Stimulated activated CD8-positive, alpha-beta memory T cell treated with anti-CD3 and anti-CD28 coated beads, Interleukin-4, amount 100 ng/mL, for 24 hours (primary cell): ENCODE data around the gene KRTAP10-3.
"Not testable (repeated sequence)": the region's sequence is repeated elsewhere in the genome, so short reads cannot be mapped to it uniquely, and the experiment has no call there.

ENCODE experiments used
- DNase-seq: peaks from one replicate; pipeline ENCODE4 v3.0.0-alpha.2; 2020; ENCODE audit warnings: low read depth

Gene KRTAP10-3

DNA sequence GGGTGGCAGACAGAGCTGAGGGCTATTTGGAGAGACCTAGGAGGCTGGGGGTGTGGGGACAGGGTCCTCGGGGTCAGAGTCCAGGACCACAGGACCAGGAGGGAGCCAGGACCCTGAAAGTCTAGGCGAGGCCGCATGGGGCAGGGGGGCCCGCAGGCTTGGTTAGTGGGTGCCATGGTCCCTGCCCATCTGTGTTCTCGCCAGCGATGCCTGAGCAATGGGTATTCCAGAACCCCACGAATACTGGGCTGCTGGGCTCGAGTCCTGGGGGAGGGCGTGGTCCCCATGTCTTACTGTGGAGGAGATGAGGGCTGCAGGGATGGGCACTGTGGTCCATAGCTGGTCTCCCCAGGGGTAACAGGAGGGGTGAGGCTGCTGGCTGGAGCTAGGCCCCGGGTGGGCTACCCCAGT, 31.7 kb upstream of the KRTAP10-3 start:
- no peak for DNase-seq

DNA sequence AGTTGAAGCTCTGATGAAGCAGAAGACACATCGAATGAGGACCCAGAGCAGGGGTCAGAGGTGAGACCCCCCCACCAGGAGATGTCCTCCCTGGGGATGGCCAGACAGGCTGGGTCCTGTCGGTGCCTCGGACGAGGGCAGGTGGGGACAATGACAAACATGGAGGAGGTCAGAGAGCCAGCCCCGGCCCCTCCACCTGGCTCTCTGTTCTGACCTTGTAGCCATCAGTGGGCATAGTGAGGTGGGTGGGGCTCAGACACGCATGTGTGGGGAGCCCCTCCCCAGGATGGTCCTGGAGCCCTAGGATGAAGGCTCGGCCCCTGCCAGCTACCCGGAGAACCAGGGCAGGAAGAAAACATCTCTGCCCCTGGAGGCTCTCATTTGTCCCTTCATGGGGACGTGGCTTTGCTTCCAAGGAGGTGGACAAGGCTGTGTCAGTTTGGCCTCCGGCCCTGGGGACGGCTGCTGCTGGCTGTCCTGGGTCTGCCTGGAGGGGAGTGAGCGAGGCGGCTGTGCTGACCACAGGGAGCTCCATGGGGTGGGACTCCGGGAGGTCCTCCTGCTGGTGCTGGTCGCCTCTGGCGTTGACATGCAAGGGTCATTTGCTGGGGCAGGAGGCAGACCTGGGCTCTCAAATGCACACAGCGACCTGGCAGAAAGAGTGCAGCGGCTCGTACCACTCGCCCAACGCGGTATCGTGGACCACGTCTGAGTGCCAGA, 31.2 kb upstream of the KRTAP10-3 start:
- DNase-seq: no peak

DNA sequence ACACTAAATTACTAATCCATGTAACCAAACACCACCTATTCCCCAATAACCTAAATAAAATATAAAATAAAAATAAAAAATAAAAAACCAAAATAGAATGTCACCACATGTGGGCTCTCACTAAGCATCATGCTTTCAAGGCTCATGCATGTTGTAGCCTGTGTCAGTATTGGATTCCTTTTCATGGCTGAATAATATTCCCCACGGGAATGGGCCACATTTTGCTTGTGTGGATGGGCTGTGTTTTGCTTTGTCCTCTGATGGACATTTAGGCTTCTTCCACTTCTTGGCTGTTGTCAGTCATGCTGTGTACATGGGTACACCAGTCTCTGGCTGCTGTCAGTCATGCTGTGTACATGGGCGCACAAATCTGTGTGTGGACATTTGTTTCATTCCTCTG, 30.5 kb upstream of the KRTAP10-3 start:
- no peak for DNase-seq

DNA sequence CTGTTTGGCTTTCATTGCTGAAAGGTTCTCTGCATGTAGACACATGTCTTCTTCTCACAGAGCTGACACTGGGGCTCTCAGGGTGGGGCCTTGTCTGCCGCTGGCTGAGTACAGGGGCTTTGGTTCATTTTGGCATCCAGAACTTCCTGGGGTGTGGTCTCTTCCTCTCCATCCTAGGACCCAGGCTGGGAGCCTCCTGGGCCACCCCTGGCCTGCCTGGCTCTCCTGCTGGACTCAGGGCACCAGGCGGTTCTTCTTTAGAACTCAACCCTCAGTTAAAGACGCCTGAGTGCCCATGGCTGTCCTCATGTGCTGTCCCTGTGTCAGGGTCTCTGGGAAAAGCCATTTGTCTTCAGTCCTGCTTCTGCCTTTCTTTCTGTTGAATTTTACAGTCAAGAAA, 27.3 kb upstream of the KRTAP10-3 start:
- no peak for DNase-seq

DNA sequence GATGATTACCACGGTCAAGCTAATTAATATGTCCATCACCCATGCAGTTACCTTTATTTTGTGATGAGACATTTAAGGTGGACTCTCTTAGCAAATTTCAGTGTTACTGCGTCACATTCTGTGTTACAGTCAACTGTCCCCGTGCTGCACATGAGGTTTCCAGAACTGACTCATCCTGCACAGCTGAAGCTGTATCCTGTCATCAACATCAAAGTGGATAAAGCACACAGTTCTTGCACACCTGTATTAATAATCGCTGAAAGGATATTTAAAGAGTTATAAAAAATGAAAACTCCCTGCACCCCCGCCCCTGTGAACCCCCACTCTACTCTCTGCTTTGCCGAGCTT, 25.2 kb upstream of the KRTAP10-3 start:
- no peak for DNase-seq

DNA sequence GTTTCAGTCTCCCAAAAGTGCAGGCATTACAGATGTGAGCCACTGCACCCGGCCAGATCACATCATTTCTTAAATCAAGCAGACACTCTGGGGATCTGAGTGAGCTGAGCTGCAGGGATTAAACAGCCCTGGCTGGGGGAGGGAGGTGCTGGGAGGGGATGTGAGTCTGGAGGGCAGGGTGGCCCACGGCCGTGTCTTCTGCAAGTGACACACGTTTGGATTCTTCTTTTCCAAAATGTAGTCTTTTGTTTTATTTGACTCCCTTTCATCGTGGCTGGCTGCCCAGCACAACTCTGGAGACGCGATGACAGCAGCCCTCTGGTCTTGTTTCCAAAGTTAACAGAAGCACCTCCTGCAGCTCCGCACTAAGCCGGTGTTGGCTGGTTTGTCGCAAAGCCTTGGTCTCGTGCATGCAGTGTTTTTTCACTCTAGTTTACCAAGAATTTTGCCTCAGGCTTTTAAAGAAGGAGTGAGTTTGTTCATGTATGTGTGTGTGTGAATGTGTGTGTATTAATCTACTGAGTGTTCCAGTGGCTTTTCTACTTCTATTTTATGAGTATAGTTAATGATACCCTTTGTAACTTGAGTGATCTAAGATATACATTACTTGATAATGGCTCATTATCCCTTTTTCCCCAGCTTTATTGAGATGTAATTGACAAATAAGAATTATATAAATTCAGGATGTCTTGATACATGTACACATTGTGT, 24.6 kb upstream of the KRTAP10-3 start:
- DNase-seq: no peak

DNA sequence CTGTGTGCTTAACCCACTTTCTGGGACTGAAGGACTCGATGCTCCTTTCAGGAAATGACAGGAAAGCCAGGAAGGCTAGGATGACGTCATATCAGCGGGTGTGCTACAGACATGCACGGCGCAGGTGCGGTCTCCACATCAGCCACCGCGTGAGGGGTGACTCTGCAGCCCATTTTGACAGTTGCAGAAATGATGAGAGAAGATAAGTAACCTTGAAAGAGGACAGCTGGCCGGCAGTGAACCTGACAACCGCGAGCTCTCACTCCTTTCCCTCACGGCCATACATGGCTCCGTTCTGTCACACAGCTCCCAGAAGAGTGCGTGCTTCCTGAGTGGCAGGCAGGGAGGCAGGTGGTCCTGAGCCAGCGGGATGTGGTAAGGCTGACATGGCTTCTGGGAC, 23.5 kb upstream of the KRTAP10-3 start:
- DNase-seq: no peak

DNA sequence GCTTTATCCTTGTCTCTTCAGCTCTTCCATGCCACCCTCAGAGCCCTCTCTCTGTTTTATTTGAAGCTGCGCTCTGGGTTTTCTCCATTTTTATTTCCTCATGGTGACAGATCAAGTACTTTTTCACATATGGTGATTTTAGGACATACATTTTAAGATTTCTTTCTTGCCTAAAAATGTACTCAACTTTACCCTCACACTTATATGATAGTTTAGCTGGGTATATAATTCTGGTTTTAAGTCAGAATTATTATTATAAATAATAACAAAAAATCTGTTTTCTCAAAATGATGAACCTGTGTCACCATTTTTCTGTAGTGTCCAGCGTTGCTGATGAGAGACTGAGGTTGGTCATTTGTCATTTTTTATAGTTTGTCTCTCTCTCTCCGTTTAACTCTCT, 22.6 kb upstream of the KRTAP10-3 start:
- DNase-seq: no peak

DNA sequence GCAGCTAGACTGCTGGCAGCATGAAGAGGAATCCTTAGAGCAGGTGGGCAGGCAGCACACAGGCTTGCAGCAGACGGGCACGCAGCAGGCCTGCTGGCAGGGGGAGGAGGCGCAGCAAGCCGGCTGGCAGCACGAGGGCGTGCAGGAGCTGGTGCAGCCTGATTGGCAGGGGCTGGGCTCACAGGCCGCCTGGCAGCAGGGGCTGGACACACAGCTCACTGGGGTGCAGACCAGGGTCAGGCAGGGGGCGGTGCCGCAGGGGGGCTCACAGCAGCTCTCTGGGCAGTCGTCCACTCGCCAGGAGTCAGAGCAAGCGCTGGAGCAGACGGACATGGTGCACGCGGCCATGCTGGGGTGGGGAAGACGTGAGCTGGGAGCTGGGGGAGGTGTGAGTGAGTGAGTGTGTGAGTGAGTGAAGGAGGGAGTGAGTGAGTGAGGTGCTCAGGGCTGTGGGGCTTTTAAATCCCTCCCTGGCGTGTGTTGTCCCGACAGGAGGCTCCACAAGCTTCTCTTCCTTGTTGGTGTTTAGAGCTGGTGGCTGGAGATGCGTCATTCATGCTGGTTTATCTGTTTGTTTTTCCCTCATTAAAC, 21.7 kb upstream of the KRTAP10-3 start, which contains the start of gene KRTAP10-5:
Gene KRTAP10-5, minus strand, starts transcription at position 374 of the 591 bp plus-strand sequence. Its CDS starts 26 bp downstream, at position 348.
- DNase-seq: not testable (repeated sequence)

DNA sequence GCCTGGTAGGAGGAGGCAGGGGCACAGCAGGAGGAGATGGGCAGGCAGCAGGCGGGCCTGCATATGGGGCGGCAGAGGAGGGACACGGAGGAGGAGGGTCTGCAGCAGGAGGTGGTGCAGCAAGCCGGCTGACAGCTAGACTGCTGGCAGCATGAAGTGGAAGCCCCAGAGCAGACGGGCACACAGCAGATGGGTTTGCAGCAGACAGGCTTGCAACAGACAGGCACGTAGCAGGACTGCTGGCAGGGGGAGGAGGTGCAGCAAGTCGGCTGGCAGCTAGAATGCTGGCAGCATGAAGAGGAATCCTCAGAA, 21.2 kb upstream of the KRTAP10-3 start:
- no peak for DNase-seq

DNA sequence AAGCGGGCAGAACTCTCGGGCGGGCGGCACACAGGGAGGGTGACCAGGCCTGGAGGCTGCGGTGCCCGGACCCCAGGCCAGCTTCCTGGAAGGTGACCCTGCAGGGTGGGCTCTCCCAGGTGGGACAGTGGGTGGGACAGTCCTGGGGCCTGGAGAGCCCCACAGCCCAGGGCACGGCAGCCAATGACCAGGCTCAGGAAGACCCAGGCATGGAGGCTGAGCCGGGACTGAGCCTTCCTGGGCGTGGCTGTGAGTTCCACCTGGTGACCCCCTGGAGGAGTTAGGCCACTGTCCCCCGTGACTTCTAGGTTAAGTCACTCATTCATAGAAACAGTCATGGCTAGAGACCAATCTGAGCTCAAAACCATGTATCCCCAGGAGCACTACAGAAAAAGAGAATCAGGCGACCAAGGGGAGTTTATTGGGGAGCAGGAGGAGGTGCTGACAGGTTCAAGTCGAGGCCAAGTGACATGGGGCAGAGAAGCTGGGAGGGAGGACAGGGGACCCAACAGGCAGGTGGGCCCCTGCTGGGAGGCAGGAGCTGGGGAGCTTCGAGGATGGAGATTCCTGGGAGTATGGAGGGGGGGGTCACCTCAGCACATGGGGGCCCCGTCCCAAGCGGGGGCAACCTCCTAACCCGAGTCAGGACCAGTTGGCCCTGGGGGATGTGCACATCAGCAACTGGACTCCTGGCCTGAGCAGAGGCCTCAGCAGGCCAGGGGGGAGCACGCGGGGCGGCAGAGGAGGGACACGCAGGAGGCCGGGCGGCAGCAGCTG, 20.6 kb upstream of the KRTAP10-3 start:
- no peak for DNase-seq

DNA sequence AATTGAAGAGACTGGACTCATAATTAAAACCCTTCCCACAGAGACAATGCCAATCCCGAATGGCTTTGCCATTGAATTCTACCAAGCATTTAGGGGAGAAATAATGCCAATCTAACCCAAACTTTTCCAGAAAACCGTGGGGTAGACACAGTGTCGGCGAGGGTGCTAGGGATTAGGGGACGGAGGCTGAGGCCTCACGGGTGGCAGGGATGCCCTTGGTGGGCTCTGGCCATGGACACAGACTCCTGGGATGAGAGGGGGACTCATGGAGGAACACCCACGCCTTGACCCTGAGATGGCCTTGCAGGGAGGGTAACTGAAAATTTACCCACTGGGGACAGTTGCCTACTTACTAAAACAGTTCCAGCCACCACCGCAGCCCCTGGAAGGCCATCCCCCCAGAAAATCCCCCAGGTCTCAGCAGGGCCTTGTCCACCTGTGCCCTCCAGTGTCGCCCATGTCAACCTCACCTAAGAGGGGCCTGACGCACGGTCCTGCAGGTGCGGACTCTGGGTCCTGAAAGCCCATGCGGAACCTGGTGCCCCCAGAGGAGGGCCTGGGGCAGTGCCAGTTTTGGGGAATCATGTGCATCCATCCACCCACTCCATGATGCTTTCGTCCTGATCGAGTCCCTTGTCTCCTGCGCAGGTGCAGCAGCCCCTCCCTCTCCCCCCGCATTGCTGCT, 19.9 kb upstream of the KRTAP10-3 start:
- no peak for DNase-seq

DNA sequence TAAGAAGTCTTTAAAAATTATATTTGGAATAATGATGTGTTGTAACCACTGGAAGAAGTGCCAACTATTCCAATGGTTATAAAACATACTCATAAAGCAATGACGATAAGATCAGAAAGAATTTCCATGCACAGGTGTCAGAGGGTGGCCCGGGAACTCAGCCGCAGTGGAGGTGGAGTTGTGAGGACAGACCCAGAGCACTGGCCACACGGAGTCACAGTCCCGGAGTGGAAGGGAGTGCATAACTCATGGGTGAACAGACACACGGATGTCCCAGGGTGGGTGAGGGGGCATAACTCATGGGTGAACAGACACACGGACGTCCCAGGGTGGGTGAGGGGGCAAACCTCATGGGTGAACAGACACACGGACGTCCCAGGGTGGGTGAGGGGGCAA, 17.4 kb upstream of the KRTAP10-3 start:
- DNase-seq: no peak

DNA sequence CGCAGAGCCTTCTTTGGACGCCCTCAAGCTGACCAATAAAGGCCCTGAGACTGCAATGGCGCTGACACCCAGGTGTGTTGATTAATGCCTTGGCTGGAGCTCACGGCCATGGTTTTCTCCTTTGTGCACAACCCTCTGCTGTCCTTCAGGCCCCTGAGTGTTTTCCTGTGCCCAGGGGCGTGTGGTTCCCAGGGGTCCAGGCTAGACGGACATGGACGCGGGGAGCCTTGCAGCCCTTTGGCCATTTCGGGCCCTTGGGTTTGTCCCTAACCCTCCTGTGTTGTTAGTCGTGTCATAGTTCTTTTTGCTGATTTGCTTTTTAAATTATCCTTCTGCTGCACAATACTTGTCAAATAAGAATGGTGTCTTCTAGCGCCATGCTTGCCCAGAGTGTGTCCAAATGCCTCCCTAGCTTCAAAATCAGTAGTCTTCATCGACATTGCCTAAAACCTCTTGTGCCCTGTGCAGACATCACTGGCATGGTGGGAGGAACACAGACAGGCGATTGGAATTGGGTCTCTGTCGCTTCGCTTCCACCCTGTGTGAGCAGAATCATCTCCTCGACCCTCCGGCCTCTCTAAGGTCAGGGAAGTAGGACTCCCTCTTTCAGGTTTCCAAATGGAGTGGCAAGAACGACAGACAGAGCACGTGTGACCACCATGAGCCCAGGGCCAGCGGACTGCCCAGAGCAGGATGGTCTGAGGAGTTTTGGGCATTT, 16.9 kb upstream of the KRTAP10-3 start:
- no peak for DNase-seq

DNA sequence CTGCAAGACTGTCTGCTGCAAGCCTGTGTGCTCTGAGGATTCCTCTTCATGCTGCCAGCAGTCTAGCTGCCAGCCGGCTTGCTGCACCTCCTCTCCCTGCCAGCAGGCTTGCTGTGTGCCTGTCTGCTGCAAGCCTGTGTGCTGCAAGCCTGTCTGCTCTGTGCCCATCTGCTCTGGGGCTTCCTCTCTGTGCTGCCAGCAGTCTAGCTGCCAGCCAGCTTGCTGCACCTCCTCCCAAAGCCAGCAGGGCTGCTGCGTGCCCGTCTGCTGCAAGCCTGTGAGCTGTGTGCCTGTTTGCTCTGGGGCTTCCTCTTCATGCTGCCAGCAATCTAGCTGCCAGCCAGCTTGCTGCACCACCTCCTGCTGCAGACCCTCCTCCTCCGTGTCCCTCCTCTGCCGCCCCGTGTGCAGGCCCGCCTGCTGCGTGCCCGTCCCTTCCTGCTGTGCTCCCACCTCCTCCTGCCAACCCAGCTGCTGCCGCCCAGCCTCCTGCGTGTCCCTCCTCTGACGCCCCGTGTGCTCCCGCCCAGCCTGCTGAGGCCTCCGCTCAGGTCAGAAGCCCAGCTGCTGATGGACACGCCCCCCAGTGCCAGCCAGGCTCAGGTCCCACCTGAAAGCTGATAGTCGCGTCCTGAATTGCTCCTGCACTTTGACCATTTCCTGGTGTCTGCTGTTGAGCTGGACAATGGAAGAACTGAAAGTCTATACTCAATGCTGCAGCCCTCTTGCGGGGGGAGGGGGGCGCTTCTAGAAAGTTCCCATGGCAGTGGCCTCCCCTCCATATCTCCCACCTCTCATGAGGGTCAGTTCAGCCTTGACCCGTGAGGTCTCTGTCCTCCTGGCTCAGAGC, 16.1 kb upstream of the KRTAP10-3 start:
- DNase-seq: no peak

DNA sequence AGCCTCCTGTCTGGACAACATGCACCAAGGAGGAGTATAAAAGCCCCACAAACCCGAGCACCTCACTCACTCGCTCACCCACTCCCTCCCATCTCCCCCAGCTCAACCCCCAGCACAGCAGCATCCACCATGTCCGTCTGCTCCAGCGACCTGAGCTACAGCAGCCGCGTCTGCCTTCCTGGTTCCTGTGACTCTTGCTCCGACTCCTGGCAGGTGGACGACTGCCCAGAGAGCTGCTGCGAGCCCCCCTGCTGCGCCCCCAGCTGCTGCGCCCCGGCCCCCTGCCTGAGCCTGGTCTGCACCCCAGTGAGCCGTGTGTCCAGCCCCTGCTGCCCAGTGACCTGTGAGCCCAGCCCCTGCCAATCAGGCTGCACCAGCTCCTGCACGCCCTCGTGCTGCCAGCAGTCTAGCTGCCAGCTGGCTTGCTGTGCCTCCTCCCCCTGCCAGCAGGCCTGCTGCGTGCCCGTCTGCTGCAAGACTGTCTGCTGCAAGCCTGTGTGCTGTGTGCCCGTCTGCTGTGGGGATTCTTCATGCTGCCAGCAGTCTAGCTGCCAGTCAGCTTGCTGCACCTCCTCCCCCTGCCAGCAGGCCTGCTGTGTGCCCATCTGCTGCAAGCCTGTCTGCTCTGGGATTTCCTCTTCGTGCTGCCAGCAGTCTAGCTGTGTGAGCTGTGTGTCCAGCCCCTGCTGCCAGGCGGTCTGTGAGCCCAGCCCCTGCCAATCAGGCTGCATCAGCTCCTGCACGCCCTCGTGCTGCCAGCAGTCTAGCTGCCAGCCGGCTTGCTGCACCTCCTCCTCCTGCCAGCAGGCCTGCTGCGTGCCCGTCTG, 15.2 kb upstream of the KRTAP10-3 start, which contains the start of gene KRTAP10-4:
Gene KRTAP10-4, plus strand, starts transcription at position 100 of the 827 bp plus-strand sequence. Its CDS starts 30 bp downstream, at position 130.
- not testable (repeated sequence) for DNase-seq

DNA sequence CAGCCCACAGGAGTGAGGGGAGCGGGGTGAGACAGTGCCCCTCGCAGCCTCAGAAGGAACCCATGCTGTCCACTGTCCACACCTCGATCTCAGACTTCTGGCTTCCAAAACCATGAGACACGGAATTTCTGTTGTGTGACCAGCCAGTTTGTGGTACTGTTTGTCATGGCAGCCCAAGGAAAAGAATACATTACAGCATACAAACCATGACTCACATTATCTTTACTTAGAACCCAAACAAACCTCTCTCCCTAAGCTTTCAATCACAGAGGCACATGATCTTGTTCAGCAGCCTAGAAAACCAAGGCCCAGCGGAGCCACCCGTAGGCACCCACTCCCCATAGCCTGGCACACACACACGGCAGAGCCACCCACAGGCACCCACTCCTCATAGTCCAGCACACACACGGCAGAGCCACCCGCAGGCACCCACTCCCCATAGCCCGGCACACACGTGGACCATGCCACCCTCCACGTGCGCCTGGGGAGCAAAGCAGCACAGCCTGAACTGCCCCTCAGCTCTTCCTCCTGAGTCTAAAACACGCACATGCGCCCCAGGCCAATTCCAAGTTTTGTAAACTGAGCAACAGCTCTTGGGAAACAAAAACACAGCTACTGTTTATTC, 14.5 kb upstream of the KRTAP10-3 start:
- DNase-seq: no peak

DNA sequence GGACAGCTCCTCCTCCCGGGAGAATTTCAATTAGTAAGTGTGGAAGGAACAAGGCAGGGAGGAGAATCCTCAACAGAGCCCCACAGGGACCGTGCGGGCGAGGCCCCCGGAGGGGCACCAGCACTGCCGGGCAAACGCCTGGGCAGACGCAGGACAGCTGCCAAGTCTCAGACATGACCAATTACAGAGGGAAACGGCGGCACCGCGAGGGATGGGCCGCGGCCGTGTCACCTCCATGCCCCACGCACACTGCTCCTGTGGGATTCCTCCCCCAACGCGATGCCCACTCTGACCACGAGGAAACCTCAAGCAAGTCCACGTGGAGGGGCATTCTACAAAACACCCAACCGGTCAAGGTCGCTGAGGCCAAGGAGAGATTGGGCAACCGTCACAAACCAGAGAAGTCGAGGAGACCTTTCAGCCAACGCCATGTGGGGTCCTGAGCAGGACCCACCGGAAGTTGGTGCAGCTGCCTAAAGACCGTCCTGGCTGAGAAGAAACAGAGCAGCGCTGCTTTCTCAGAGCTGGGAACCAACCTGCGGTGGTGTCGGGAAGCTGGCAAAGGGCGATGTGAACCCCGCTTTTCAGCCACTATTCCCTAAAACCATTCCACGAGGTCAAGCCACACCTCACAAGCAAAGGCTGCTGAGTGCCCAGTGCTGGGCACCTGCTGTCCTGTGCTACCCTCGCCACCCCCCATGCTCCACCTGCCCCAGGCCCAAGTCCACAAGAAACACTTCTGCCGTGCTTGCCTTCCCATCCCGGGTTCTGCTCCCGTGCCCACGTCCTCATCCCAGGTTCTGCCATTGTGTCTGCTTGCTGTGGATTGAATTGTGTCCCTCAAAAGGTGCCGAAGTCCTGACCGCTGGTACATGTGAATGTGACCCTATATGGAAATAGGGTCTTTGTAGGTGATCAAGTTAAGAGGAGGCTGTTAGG, 13.5 kb upstream of the KRTAP10-3 start:
- no peak for DNase-seq
